Upper lobe of left lung (tissue), 4 donors: Measurements from ENCODE around the gene ERCC4.

ENCODE experiments used
- CTCF ChIP-seq, 6 experiments: fragments of 450-650 bp in 4 of 6; fragments of 200-600 bp in 2 of 6; sonication (generic) in 2 of 6; IDR thresholded peaks; one replicate each; pipeline ENCODE4 v1.5.1; 2016 to 2019; ENCODE audit warnings: antibody characterized with exemption in 6 of 6
- POLR2AphosphoS5 ChIP-seq, 2 donors: sonication (generic); formaldehyde crosslinking; IDR thresholded peaks; one replicate each; pipeline ENCODE4 v1.5.1; 2017; ENCODE audit warnings: antibody characterized with exemption in 2 of 2

- TF ChIP-seq CTCF (IDR thresholded peaks at IDR 0.05) (no peak), POLR2AphosphoS5 (IDR thresholded peaks at IDR 0.05) (no peak)
Measured at GRCh38 chr16:13999071-13999894, 79.3 kb downstream of the ERCC4 start.
